Mesothelial cell of epicardium (in vitro differentiated cells): Measurements from ENCODE around the gene DSCAM. TPM values are rescaled to one million over a fixed set of nuclear protein-coding genes. Genes with fewer than 3 reads are reported as not detected.

Experiments
- DNase-seq, 2 experiments: peaks; one replicate each; pipeline ENCODE4 v3.0.0; 2021; ENCODE audit warnings: low spot score in 2 of 2; ENCODE audit not compliant: unreplicated experiment in 2 of 2
- H3K27ac Mint-ChIP-seq: 2 replicates; pipeline ENCODE4 v1.8.0; 2021; ENCODE audit warnings: mixed read lengths
- H3K27me3 Mint-ChIP-seq: 2 replicates; pipeline ENCODE4 v1.8.0; 2021; ENCODE audit warnings: low read depth, mixed read lengths
- H3K36me3 Mint-ChIP-seq: 2 replicates; pipeline ENCODE4 v1.8.0; 2021; ENCODE audit warnings: mixed read lengths
- H3K4me1 Mint-ChIP-seq: 2 replicates; pipeline ENCODE4 v1.8.0; 2021; ENCODE audit warnings: mixed read lengths
- H3K4me3 Mint-ChIP-seq: 2 replicates; pipeline ENCODE4 v1.8.0; 2021; ENCODE audit warnings: mild to moderate bottlenecking, moderate library complexity, mixed read lengths
- H3K9me3 Mint-ChIP-seq: 2 replicates; pipeline ENCODE4 v1.8.0; 2021; ENCODE audit warnings: mixed read lengths
- CTCF ChIP-seq: fragments of 200-600 bp; sonication (generic); IDR thresholded peaks from one replicate; pipeline ENCODE4 v1.5.0; 2021; ENCODE audit warnings: antibody characterized with exemption; ENCODE audit not compliant: unreplicated experiment
- total RNA-seq: library from RNA; stranded (reverse); gene quantifications from 3 replicates; pipeline ENCODE4 v1.2.1, GENCODE V29; 2021

Gene DSCAM
- total RNA-seq, 1 donor from 2014 or later, result not detected

- H3K4me3 Mint-ChIP-seq, result no peak overlapping the region
- H3K4me1 Mint-ChIP-seq, result peaks cover 9% of the 10 kb centered on the region
- TF ChIP-seq CTCF, result no peak
- H3K27ac Mint-ChIP-seq, result no peak overlapping the region
- H3K9me3 Mint-ChIP-seq, result no peaks in the 10 kb centered on the region
- H3K27me3 Mint-ChIP-seq, result peaks cover 42% of the 10 kb centered on the region
- H3K36me3 Mint-ChIP-seq, result no peaks in the 10 kb centered on the region
- no peak for DNase-seq
These were observed 458.9 kb downstream of the DSCAM start for GRCh38 chr21:40388046-40388445.

GRCh38 chr21:40386981-40387747, 459.8 kb downstream of the DSCAM start:
- no peaks in the 10 kb centered on the region for H3K9me3 Mint-ChIP-seq
- H3K4me3 Mint-ChIP-seq, result no peak overlapping the region
- no peak for TF ChIP-seq CTCF
- no peaks in the 10 kb centered on the region for H3K36me3 Mint-ChIP-seq
- no peak overlapping the region for H3K27ac Mint-ChIP-seq
- peaks cover 38% of the 10 kb centered on the region for H3K27me3 Mint-ChIP-seq
- H3K4me1 Mint-ChIP-seq, result peaks cover 9% of the 10 kb centered on the region
- no peak for DNase-seq

- peak; percentile 43 to 72 for DNase-seq
- Mint-ChIP-seq H3K27me3 (peaks cover 37% of the 10 kb centered on the region), H3K4me1 (peaks cover 9% of the 10 kb centered on the region), H3K9me3 (no peaks in the 10 kb centered on the region), H3K36me3 (no peaks in the 10 kb centered on the region), H3K27ac (no peak overlapping the region), H3K4me3 (no peak overlapping the region)
- TF ChIP-seq CTCF, result peak; percentile 91
These were observed 460.6 kb downstream of the DSCAM start for GRCh38 chr21:40386294-40386911.

GRCh38 chr21:40385883-40386282, 461.1 kb downstream of the DSCAM start:
- H3K27me3 Mint-ChIP-seq, result peaks cover 35% of the 10 kb centered on the region
- H3K27ac Mint-ChIP-seq, result no peak overlapping the region
- H3K4me1 Mint-ChIP-seq, result peaks cover 9% of the 10 kb centered on the region
- H3K9me3 Mint-ChIP-seq, result no peaks in the 10 kb centered on the region
- no peak for TF ChIP-seq CTCF
- H3K4me3 Mint-ChIP-seq, result no peak overlapping the region
- H3K36me3 Mint-ChIP-seq, result no peaks in the 10 kb centered on the region
- no peak for DNase-seq

GRCh38 chr21:40383951-40384350, 463.0 kb downstream of the DSCAM start:
- TF ChIP-seq CTCF, result no peak
- peaks cover 9% of the 10 kb centered on the region for H3K4me1 Mint-ChIP-seq
- no peak for DNase-seq
- no peaks in the 10 kb centered on the region for H3K36me3 Mint-ChIP-seq
- peaks cover 20% of the 10 kb centered on the region for H3K27me3 Mint-ChIP-seq
- no peak overlapping the region for H3K27ac Mint-ChIP-seq
- H3K9me3 Mint-ChIP-seq, result peaks cover 4% of the 10 kb centered on the region
- no peak overlapping the region for H3K4me3 Mint-ChIP-seq
